SH-SY5Y (cell line): ENCODE data around the gene C1orf105.

ENCODE experiments used
- GATA2 ChIP-seq: IDR thresholded peaks from 2 replicates; pipeline ENCODE4 v1.6.1; 2011; ENCODE audit warnings: mild to moderate bottlenecking, low read depth, low read length
- GATA3 ChIP-seq: IDR thresholded peaks from 2 replicates; pipeline ENCODE4 v1.6.1; 2011; ENCODE audit warnings: low read depth, mild to moderate bottlenecking, low read length, moderate library complexity

- TF ChIP-seq GATA3, result no peak
- TF ChIP-seq GATA2, result no peak
Measured at GRCh38 chr1:172397633-172398032, 22.9 kb upstream of the C1orf105 start.
